CD4-positive, alpha-beta T cell treated with Interleukin-4 for 4 hours (primary cell): Measurements from ENCODE around the gene ACBD3.

Experiments used
- DNase-seq: peaks from one replicate; pipeline ENCODE4 v3.0.0-alpha.2; 2020

Gene ACBD3

DNA sequence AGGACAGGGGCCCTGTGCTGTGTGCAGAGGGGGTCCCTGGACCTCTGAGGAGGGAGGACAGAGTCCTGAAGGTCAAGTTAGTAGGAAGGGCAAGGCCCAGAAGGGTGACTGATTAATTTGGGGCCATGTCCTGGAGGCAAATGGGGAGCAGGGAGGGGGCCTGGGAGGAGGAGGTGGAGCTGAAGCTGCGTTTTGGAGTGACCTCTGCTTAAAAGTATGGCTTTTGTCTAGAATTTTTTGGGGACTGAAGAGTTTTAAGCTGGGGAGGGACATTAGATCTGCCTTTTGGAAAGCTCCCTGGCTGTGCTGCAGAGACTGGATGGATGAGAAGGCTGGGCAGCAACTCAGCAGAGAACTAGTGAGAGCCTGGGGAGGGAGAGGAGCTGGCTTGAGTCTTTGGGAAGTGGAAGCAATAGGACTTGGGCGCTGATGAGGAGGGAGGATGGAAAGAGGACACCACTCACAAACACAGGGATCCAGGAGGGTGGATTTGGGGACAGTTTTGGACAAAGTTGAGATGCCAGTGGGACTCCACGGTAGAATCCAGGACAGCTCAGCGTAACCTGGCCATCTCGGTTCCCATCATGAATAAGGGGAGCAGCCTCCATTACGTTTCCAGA lies 52.9 kb downstream of the ACBD3 start:
- DNase-seq = no peak

DNA sequence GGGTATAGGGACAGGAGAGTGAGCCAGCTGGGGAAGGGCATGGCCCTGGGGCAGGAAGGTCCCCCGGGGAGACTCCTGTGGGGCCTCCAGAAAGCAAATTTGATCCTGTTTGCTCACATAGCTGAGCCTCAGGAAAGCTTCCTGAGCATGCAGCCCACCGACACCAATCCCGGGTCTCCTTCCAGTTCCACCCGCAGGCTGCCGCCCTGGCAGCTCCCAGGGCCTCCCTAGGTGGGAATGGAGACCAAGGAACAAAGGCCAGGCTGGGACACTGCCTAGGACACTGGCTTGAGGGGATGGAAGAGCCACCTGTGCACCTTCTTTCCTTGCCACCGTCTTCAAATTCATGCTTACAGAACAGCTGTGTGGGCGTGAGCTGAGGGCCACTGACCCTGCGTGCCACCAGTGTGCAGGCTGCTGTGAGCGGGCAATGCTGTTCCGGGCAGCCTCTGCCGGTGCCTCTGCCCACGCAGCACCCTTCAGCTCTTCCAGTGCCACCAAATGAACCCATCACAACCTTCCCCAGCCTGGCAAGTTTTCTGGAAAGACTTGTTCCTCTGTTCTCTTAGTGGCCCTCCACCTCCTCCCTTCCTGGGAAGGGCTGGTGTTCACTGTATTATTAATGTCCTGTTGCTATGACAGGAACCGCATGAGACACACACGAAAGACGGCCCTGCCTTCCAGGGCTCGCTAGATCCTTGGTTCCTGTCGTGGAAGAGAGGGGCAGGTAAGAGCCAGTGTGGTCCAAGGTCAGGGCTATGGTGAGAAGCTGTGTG lies 53.6 kb downstream of the ACBD3 start:
- DNase-seq = no peak

DNA sequence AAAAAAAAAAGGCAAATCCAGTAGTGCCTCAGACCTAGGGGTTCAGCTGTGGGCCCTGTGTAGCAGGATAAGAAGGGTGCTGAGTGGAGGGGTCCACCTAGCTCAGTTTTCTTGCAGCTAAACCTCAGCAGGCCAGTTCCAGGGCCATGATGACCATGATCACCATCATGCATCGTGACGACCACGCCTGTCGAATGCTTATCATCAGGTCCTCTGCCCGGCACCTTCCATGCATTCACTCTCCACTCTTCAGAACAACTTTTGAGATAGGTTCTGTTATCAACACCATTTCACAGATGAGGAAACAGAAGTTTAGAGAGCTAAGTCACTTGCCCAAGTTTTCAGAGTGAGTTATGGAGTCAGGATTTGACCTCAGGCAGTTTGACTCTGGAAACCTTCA lies 54.9 kb downstream of the ACBD3 start:
- no peak for DNase-seq

DNA sequence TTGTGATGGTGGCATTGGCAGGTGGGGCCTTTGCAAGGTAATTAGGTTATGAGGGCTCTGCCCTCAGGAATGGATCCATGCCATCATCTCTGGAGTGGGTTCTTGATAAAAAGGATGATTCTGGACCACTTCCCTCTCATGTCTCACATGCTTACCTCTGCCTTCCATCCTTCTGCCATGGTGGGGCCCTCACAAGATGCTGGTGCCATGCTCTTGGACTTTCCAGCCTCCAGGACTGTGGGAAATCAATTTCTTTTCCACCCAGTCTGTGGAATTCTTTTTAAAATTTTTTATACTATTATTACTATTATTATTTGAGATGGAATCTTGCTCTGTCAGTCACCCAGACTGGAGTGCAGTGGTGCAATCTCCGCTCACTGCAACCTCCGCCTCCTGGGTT lies 57.3 kb downstream of the ACBD3 start:
- no peak for DNase-seq

DNA sequence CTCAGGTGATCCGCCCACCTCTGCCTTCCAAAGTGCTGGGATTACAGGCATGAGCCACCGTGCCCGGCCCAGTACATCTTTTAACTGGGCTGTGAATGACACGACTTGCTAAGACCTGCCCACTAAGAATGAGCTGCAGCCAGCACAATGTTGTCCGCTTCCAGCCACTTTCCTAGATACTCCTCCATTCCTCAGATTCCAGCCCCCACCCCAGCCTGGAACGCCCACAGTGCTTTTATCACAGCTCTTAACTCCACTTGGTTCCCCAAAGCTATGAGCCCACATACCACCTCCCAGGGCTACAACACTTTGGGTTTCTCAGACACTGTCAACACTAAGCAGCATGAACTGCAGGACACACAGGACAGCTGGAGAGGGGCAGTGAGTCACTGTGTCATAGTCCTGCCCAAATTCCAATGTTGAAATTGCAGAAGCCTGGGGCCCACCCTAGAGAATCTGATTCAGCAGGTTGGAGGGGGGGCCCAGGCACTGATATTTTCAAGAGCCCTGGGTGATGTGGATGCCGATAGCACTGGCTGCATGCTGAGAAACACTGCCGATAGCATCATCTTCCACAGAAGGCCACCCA lies 58.0 kb downstream of the ACBD3 start:
- no peak for DNase-seq

DNA sequence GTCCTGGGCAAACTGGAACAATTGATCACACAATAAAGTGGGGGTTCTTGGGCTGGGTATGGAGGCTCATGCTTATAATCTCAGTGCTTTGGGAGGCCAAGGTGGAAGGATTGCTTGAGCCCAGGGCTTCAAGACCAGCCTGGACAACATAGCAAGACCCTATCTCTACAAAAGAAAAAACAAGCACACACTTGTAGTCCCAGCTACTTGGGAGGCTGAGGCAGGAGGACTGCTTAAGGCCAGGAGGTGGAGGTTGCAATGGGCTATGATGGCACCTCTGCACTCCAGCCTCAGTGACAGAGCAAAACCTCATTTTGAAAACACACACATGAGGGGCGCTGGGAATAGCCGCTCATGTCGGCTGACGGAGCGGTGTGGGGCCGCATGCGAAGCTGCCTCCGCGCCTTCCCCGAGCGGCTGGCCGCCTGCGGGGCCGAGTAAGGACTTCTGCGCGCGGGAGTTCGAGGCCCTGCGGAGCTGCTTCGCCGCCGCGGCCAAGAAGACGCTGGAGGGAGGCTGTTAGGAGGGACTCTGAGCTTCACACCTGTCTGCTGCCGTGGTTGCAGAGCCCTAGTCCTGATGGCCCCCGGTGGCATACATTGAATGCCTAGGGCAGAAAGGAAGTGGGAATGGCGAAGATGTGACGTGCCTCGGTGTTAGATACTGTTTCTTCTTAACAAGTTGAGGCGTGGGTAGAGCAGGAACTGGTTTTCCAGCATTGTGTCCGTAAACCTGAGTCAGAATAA lies 59.5 kb downstream of the ACBD3 start:
- no peak for DNase-seq

DNA sequence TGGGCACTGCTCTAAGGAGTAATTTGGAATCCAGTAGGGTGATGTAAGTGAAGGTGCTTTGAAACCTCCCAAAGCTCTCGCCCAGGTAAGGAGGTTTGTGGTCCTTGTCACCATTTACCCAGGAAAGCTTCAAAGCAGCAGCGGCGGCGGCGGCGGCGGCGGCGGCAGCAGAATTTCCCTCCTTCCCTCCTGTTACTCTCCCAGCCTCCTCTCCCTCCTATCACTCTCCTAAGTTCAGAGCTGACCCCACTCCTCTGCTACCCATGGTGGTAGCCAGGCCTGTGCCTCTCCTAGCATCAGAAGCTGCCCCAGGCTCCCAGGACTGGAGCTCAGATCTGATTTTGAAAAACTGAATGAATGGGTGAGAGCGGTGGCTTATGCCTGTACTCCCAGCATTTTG lies 60.7 kb downstream of the ACBD3 start:
- no peak for DNase-seq

DNA sequence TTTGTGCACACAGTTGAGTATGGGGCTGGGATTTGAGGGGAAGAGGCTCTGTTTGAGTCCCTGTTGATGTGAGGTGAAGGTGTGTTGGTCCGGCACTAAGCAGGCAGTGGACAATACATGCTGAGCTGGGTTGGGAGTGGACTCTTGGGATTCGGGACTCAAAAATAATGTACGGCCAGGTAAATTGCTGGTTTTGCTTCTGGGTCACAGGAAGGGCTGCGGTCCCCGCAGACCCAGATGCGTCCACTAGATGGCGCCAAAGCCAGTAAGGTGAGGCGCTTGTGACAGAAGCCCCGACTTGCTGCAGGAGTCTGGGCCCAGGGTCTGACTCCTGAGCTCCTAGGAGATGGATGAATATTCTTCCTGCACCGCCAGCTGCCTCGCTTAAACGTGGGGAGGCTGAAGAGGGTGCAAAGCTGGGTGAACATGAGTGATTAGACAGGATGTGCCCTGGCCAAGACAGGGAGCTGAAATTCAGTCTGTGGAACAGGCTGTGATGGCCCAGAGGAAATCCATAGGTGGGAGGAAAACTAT lies 61.4 kb downstream of the ACBD3 start:
- DNase-seq = peak; percentile 83

DNA sequence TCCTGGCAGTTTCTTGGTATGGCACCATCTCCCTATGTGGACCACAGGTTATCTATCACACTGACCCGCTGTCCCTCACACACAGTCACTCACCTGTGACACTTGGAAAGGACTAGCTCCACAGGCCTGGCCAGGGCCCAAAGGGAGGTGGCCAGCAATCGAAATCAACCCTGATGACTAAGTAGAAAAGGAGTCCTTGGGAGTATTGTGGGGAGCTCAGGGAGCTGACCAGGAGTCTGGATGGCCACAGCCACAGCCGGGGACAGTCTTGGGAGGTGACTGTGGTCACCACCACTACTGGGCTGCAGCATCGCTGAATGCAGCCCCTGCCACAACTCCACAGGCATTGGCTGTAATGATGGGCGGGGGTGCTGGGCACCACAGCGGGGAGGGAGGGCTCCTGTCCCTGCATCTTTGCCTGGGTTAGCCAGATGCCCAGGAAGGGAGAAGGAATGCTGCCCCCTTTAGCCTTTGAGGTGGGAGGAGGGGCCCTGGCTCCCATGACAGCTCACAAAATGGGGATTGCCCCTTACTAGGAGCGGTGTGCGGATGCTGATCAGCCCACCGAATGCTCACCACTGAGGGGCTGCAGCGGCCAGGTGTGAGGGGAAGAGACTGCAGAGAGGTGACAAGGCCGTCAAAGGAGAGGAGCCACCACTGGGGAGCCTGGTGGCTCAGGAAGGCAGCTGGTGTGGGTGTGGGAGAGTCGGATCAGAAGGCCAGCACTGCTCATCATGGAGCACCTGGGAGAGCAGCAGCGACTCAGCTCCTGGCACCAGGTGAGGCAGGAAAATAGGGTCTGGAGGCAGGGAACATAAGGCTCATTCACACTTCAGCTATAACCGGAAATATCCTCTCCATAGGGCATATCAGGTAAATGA lies 62.7 kb downstream of the ACBD3 start:
- no peak for DNase-seq

DNA sequence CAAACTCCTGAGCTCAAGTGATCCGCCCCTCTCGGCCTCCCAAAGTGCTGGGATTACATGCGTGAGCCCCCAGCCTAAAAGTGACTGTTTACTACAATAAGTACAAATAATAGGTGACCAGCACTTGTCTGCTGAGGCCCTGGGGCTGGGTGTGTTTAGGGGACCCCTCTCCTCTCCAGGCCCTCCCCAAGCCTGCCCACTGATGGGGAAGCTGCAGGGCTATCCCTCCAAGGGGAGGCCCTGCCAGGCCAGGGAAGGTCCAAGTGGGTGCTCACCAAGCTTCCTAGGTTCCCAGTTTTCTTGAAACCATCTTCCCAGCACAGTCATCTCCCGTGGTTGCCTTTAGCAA lies 63.4 kb downstream of the ACBD3 start:
- no peak for DNase-seq

DNA sequence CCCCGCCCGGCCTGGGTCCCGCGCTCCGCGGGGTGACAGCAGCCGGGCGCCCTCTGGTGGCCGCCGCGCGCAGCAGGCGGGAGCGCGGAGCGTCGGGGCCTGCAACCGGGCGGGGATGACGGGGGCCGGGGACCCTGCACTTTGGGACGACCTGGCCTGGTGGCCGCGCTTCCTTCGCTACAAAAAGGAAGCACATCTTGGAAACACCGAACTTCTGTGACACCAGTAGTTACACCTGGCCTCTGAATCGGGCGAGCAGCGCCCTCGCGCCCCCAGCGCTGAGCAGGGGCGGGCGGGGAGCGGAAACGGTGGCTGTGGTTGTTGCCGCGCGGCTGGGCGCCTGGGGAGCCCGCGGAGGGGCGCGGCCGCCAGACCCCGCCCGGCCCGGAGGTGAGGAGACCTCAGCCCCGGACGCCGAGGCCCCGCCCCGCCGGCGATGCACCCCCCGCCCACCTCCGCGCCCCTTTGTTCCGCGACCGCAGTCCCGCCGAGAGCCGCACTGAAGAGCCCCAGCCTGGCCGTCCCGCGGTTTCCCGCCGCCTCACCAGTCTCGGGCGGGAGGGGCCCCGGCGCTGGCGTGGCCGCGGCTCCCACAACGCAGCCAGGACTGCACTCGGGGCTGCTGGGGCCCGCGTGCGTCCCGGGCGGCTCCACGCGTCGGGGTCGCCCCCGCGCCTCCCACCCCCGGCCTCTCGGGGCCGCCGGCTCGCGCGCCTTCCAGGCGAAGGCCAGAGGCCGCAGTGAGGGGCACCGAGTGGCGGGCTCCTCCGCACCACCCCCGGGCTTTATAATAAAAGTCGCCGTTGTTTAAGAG lies 64.7 kb downstream of the ACBD3 start:
- DNase-seq = peak; percentile 73

DNA sequence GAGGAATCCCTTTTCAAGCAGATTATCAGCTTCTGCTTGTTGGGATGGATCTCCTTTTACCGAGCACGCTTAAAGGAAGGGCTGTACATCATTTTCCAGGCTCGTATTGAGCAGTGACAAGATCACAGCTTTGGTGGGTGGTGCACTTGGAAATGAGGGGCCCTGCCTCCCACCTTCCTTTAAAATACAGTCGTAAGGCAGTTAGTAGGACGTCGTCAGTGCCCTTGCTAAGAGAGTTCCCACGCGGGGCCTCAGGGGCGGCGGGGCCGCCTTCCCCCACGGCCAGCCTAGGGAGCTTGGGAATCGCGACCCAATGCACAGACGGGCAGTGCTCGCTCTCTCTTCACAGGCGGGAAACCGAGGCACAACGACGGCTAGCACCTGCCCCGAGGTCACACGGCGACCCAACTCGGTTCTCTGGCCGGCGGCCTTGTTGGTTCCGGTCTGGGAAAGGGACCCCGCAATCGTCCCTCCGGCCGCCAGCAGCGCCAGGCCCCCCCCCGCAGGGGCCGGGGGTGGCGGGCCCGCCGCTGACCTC lies 65.4 kb downstream of the ACBD3 start:
- DNase-seq = no peak

DNA sequence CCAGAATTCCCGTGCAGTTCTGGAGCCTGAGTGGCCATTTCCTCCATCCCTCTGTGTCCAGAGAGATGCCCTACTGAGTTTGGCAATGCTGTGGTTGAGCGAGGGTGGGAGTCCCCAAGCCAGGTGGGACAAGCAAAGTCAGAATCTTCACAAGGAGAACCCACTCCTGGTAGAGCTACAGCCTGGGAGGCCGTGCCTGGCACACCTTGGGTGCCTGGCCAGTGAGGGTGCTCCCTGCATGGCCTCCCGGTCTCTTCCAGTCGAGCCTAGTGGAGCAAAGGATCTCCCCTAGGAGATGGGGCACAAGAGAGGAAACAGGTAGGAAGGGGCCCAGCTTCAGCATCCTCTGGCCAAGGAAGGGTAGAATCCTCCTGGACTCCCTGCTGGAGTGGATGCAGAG lies 66.1 kb downstream of the ACBD3 start:
- DNase-seq = no peak

DNA sequence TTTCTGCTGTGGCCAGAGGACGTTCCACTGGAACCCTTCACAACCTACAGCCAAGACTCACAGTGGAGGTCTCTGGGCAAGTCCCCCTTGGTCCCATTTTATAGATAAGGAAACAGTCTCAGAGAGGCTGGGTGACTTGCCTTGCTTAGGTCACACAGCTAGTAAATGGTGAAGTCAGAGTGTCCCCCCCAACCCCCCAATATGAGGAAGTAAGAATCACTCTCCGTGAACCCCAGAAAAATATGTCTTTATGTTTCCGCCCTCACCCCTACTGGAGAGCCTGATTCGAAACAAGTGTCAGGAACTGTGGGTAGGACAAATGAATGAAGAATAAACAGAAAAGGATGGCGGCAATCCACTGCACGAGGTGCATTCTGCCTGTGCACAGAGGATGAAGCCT lies 67.4 kb downstream of the ACBD3 start:
- DNase-seq = no peak

DNA sequence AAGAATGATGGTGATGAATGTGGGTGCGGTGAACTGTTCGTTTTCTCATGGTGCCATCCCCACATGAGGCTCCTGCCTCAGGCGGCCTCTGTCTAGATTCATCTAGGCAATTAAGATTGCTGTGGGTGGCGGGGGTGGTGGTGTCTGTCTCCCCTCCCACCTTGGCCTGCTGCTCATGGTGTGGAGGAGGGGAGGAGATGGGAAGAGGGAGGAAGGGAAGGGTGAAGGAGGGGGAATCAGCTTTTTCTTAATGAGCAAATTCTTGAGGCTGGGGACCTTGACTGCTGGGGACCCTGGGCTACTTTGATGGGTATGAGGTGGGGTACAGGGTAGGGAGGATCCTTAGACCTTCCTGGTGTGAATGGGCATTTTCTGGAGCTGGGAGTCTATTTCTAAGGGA lies 68.2 kb downstream of the ACBD3 start:
- no peak for DNase-seq

DNA sequence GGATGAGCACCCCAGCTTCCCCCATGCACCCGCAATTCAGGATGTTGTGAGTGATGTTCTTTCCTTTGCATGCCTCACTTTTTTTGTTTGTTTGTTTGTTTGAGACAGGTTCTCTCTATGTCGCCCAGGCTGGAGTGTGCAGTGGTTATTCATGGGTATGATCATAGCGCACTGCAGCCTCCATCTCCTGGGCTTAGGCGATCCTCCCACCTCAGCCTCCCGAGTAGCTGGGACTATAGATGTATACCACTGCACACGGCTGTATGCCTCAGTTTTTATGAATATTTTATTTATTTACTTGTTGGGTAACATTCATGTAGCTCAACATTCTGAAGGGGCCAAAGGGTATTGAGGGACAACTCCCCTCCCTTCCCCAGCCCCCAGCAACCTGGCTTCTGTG lies 69.2 kb downstream of the ACBD3 start:
- no peak for DNase-seq

DNA sequence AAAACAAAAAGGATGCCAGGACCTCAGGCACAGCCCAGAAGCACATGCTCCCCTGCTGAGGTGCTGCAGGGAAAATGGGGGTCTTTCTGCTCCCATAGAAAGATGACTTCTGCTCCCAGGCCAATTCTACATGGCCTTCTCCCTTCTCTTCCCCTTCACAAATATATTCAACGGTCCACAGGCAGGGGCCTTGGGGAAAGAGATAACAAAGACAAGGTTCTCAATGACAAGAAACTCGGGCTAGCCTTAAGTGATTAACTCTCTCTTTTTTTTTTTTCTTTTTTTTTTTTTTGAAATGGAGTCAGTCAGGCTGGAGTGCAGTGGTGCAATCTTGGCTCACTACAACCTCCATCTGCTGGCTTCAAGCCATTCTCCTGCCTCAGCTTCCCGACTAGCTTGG lies 69.9 kb downstream of the ACBD3 start:
- no peak for DNase-seq

DNA sequence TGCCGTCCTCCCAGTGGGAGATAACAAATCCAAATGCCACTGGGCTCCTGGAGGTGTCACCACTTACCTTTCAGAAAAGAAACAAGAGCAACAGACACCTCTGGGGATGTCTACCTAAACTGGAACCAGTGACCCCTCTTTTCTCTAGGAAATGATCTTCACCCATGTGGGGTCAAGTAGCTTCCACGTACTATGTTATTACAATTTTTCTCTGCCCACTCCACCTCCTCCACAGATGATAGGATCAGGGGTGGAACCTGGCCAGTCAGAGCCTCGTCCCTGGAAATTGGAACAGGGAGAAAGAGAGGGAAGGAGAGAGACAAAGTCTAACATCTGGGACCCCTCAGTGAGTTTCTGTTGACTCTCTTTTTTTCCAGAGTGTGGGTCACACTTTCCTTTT lies 73.9 kb downstream of the ACBD3 start:
- no peak for DNase-seq

DNA sequence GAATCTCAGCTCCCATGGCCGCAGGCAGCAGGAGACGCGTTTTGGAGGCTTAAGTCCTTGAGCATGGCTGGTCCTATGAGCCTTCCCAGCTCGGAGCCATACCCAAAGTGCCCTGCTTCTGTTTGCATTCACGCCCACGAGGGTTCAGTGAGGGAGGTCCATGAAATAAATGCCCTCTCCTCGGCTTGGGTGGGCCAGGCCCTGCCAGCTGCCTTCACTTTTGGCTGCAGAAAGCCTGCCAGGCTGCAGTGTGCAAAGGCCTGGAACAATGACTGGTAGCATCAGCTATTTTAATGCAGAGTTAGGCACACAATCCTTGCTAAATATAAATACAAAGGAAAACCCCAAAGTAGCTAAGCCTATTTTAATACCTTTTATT lies 74.7 kb downstream of the ACBD3 start:
- no peak for DNase-seq

DNA sequence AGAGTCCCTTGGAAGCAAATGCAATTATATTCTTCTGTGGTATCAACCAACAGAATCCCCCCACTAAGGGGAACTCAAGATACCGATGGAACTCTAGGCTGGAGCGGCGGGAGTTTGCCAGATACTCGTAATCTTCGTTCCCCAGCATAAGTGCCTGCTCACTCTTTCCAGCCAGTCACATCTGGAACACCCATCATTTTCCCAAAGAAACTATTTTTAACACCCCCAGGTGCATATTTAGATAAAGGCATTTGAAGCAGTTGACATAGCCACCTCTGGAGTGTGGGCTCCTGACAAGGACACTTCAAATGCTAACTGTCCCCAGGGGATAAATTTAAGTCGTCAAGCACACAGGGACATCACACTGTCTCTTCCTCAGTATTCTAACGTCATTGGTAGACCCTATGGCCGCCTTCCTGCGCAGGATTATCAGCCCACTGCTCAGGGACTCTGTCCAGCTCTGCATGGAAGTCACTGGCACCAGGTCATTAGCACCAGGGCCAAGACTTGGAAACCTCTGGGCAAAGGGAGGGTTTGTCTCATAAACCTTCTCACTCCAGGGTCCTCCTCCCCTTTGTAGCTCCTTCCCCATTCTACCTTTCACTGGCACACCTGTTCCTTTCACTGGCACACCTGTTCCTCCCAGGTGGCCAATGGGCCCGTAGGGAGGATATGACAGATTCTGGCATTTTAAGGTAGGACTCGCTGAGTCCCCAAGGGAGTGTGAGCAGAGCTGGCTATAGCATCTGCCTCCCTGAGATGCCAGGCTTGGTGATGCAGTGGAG lies 75.3 kb downstream of the ACBD3 start:
- DNase-seq = no peak
